ENCODE data around the gene GATA1. TPM values are rescaled to one million over a fixed set of nuclear protein-coding genes. Genes with fewer than 3 reads are reported as not detected.
A peak's percentile ranks its signal among the peaks of the same experiment; 100 is the strongest.

The GATA1 gene
- total RNA-seq, 1 donor from 2014 or later = not detected

- Histone ChIP-seq H3K4me2 (ENCODE audit: low read length) (no peak overlapping the region), H3K27me3 (ENCODE audit: insufficient read depth, low read length) (peaks cover 8% of the 10 kb centered on the region), H3K27ac (ENCODE audit: low read depth, low read length) (no peak overlapping the region), H4K20me1 (ENCODE audit: insufficient read depth, low read length) (no peaks in the 10 kb centered on the region), H3K36me3 (ENCODE audit: insufficient read depth, low read length) (no peaks in the 10 kb centered on the region), H3K4me1 (ENCODE audit: insufficient read depth, low read length) (no peaks in the 10 kb centered on the region), H2AFZ (ENCODE audit: low read depth, low read length) (no peak overlapping the region), H3K9ac (ENCODE audit: low read length) (no peak overlapping the region), H3K79me2 (ENCODE audit: insufficient read depth, low read length) (no peaks in the 10 kb centered on the region), H3K9me3 (ENCODE audit: insufficient read depth, low read depth, low read length) (no peaks in the 10 kb centered on the region), H3K4me3 (ENCODE audit: insufficient read depth, low read depth, low read length) (no peak overlapping the region)
- no peak overlapping the region for H3K27ac Mint-ChIP-seq (ENCODE audit: unreplicated experiment)
- peaks cover 5% of the 10 kb centered on the region for H3K36me3 Mint-ChIP-seq (ENCODE audit: low read depth, unreplicated experiment)
- no peak for FAIRE-seq
- no peak overlapping the region for H3K4me3 Mint-ChIP-seq (ENCODE audit: unreplicated experiment)
- no peak for DNase-seq (ENCODE audit: low read depth)
- peaks cover 24% of the 10 kb centered on the region for H3K27me3 Mint-ChIP-seq (ENCODE audit: low read depth, unreplicated experiment)
- TF ChIP-seq EZH2 (IDR thresholded peaks at IDR 0.05; ENCODE audit: insufficient read depth, low read length) (peak; percentile 3), CTCF (IDR thresholded peaks at IDR 0.05; ENCODE audit: insufficient read depth, low read depth, low read length) (no peak)
- H3K4me1 Mint-ChIP-seq (ENCODE audit: low read depth, unreplicated experiment) = no peaks in the 10 kb centered on the region
- no peaks in the 10 kb centered on the region for H3K9me3 Mint-ChIP-seq (ENCODE audit: unreplicated experiment)
Measured at GRCh38 chrX:48831136-48831908, 44.9 kb downstream of the GATA1 start.

- H3K36me3 Mint-ChIP-seq (ENCODE audit: low read depth, unreplicated experiment) = peaks cover 5% of the 10 kb centered on the region
- no peaks in the 10 kb centered on the region for H3K4me1 Mint-ChIP-seq (ENCODE audit: low read depth, unreplicated experiment)
- H3K9me3 Mint-ChIP-seq (ENCODE audit: unreplicated experiment) = no peaks in the 10 kb centered on the region
- DNase-seq (ENCODE audit: low read depth) (no peak), FAIRE-seq (no peak)
- no peaks in the 10 kb centered on the region for H4K20me1 ChIP-seq (ENCODE audit: insufficient read depth, low read length)
- no peak overlapping the region for H3K4me2 ChIP-seq (ENCODE audit: low read length)
- H3K4me3 Mint-ChIP-seq (ENCODE audit: unreplicated experiment) = no peak overlapping the region
- no peaks in the 10 kb centered on the region for H3K9me3 ChIP-seq (ENCODE audit: insufficient read depth, low read depth, low read length)
- H2AFZ ChIP-seq (ENCODE audit: low read depth, low read length) = no peak overlapping the region
- no peaks in the 10 kb centered on the region for H3K79me2 ChIP-seq (ENCODE audit: insufficient read depth, low read length)
- H3K27ac ChIP-seq (ENCODE audit: low read depth, low read length) = no peak overlapping the region
- H3K4me3 ChIP-seq (ENCODE audit: insufficient read depth, low read depth, low read length) = no peak overlapping the region
- H3K36me3 ChIP-seq (ENCODE audit: insufficient read depth, low read length) = no peaks in the 10 kb centered on the region
- H3K9ac ChIP-seq (ENCODE audit: low read length) = no peak overlapping the region
- no peak overlapping the region for H3K27ac Mint-ChIP-seq (ENCODE audit: unreplicated experiment)
- H3K27me3 ChIP-seq (ENCODE audit: insufficient read depth, low read length) = peaks cover 8% of the 10 kb centered on the region
- TF ChIP-seq EZH2 (IDR thresholded peaks at IDR 0.05; ENCODE audit: insufficient read depth, low read length) = no peak
- H3K27me3 Mint-ChIP-seq (ENCODE audit: low read depth, unreplicated experiment) = peaks cover 24% of the 10 kb centered on the region
- no peaks in the 10 kb centered on the region for H3K4me1 ChIP-seq (ENCODE audit: insufficient read depth, low read length)
Measured at GRCh38 chrX:48831909-48832291, 45.5 kb downstream of the GATA1 start.

GRCh38 chrX:48833542-48834138 is 47.2 kb downstream of the GATA1 start:
- Mint-ChIP-seq H3K36me3 (ENCODE audit: low read depth, unreplicated experiment) (peaks cover 3% of the 10 kb centered on the region), H3K27me3 (ENCODE audit: low read depth, unreplicated experiment) (peaks cover 24% of the 10 kb centered on the region), H3K4me3 (ENCODE audit: unreplicated experiment) (peak overlapping the region; percentile 95), H3K9me3 (ENCODE audit: unreplicated experiment) (no peaks in the 10 kb centered on the region), H3K27ac (ENCODE audit: unreplicated experiment) (no peak overlapping the region), H3K4me1 (ENCODE audit: low read depth, unreplicated experiment) (no peaks in the 10 kb centered on the region)
- H3K27ac ChIP-seq (ENCODE audit: low read depth, low read length) = no peak overlapping the region
- no peaks in the 10 kb centered on the region for H3K36me3 ChIP-seq (ENCODE audit: insufficient read depth, low read length)
- no peak overlapping the region for H3K9ac ChIP-seq (ENCODE audit: low read length)
- TF ChIP-seq CTCF (IDR thresholded peaks at IDR 0.05; ENCODE audit: insufficient read depth, low read depth, low read length) (no peak), EZH2 (IDR thresholded peaks at IDR 0.05; ENCODE audit: insufficient read depth, low read length) (no peak)
- H4K20me1 ChIP-seq (ENCODE audit: insufficient read depth, low read length) = no peaks in the 10 kb centered on the region
- H3K4me3 ChIP-seq (ENCODE audit: insufficient read depth, low read depth, low read length) = no peak overlapping the region
- H3K9me3 ChIP-seq (ENCODE audit: insufficient read depth, low read depth, low read length) = no peaks in the 10 kb centered on the region
- no peak overlapping the region for H2AFZ ChIP-seq (ENCODE audit: low read depth, low read length)
- H3K4me2 ChIP-seq (ENCODE audit: low read length) = no peak overlapping the region
- peaks cover 8% of the 10 kb centered on the region for H3K27me3 ChIP-seq (ENCODE audit: insufficient read depth, low read length)
- peak; percentile 66 for FAIRE-seq
- no peaks in the 10 kb centered on the region for H3K4me1 ChIP-seq (ENCODE audit: insufficient read depth, low read length)
- DNase-seq (ENCODE audit: low read depth) = no peak
- H3K79me2 ChIP-seq (ENCODE audit: insufficient read depth, low read length) = no peaks in the 10 kb centered on the region
